Measurements from ENCODE around the gene ABR.
"Not testable (repeated sequence)": the region's sequence is repeated elsewhere in the genome, so short reads cannot be mapped to it uniquely, and the experiment has no call there.

ABR gene

DNA sequence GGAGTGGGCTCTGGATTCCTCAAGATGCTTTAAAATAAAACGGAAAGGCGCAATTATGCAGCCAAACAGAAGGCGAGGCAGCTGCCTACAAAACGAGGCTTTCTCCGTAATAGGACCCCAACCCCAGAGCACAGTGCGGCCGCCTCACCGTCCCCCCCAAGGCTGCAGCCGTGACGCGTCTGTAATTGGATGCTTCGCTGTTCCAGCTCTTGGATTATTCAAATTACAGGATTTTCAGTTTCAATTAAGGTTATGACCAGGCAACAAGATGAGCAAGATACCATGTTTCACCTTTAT lies 37.3 kb upstream of the ABR start:
- Histone ChIP-seq H3K4me1 (ENCODE audit: insufficient read depth, low read length) (no peaks in the 10 kb centered on the region), H3K36me3 (ENCODE audit: insufficient read depth, low read length) (no peaks in the 10 kb centered on the region), H3K27ac (ENCODE audit: low read depth, low read length) (no peak overlapping the region), H3K27me3 (ENCODE audit: control insufficient read depth in 1 of 2, insufficient read depth in 2 of 2, low read length in 2 of 2) (peaks cover 0 to 4% of the 10 kb centered on the region in 2 donors), H3K9me3 (ENCODE audit: low read length) (peaks cover 6% of the 10 kb centered on the region), H3K4me3 (ENCODE audit: low read depth in 1 of 2, low read length in 2 of 2) (no peak overlapping the region), H3K9ac (ENCODE audit: low read length) (no peak overlapping the region)

DNA sequence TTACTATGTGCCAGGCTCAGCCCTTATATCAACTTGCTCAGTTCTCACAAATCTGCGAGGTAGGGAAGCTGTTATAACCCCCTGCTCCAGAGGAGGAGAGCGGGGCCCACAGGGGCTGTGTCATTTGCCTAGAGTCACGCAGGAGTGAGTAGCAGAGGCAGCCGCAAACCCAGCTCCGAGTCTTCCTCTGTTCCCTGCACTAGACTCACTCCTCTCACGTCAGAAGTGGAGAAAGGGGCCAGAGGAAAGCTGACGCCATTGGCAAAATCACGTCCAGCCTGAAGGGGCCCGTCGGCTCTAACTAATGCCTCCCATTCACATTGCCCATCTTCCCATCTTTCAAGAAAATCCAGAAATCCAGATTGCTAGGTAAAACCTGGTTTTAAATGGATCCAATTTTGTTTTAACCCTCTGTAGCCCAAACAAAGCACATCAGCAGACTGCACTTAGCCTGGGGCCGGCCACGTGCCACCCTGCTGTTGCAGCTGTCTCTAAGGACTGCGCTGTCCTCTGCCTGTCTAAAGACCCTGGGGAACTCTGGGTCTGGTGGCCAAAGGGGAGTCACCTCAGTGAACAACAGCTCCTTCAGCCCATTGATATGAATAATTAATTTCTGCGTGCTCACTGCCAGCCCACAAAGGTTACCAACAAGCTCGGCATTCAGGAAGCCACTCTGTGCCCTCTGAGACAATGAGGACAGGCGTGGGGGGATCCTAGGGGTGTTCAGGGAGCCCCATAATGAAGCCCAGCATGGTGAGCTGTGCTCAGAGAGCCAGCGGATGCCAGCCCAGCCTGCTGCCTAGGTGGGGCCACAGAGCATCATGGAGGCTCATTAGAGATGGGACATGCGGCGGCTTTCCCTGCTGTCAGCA lies 36.7 kb upstream of the ABR start:
- H3K4me1 ChIP-seq (ENCODE audit: insufficient read depth, low read length): no peaks in the 10 kb centered on the region

GRCh38 chr17:1212946-1213345 lies 33.2 kb upstream of the ABR start:
- Histone ChIP-seq H3K4me3 (ENCODE audit: low read depth in 1 of 2, low read length in 2 of 2) (no peak overlapping the region), H3K4me1 (ENCODE audit: insufficient read depth, low read length) (no peaks in the 10 kb centered on the region)

More for the DNA sequence above, 36.7 kb upstream of the ABR start:
- peaks cover 6% of the 10 kb centered on the region for H3K9me3 ChIP-seq (ENCODE audit: low read length)
- no peak overlapping the region for H3K4me3 ChIP-seq (ENCODE audit: low read depth in 1 of 2, low read length in 2 of 2)
- no peaks in the 10 kb centered on the region for H3K36me3 ChIP-seq (ENCODE audit: insufficient read depth, low read length)
- no peak overlapping the region for H3K27ac ChIP-seq (ENCODE audit: low read depth, low read length)
- no peak overlapping the region for H3K9ac ChIP-seq (ENCODE audit: low read length)
- H3K27me3 ChIP-seq (ENCODE audit: control insufficient read depth in 1 of 2, insufficient read depth in 2 of 2, low read length in 2 of 2): peaks cover 0 to 4% of the 10 kb centered on the region in 2 donors

GRCh38 chr17:1211287-1211686 lies 31.5 kb upstream of the ABR start:
- Histone ChIP-seq H3K4me1 (ENCODE audit: insufficient read depth, low read length) (no peaks in the 10 kb centered on the region), H3K27me3 (ENCODE audit: control insufficient read depth in 1 of 2, insufficient read depth in 2 of 2, low read length in 2 of 2) (no peaks in the 10 kb centered on the region), H3K9ac (ENCODE audit: low read length) (no peak overlapping the region), H3K27ac (ENCODE audit: low read depth, low read length) (no peak overlapping the region), H3K36me3 (ENCODE audit: insufficient read depth, low read length) (no peaks in the 10 kb centered on the region), H3K4me3 (ENCODE audit: low read depth in 1 of 2, low read length in 2 of 2) (no peak overlapping the region), H3K9me3 (ENCODE audit: low read length) (no peaks in the 10 kb centered on the region)

More at GRCh38 chr17:1212946-1213345, 33.2 kb upstream of the ABR start:
- Histone ChIP-seq H3K27me3 (ENCODE audit: control insufficient read depth in 1 of 2, insufficient read depth in 2 of 2, low read length in 2 of 2) (peaks cover 0 to 4% of the 10 kb centered on the region in 2 donors), H3K9ac (ENCODE audit: low read length) (no peak overlapping the region), H3K36me3 (ENCODE audit: insufficient read depth, low read length) (no peaks in the 10 kb centered on the region), H3K9me3 (ENCODE audit: low read length) (no peaks in the 10 kb centered on the region), H3K27ac (ENCODE audit: low read depth, low read length) (no peak overlapping the region)

DNA sequence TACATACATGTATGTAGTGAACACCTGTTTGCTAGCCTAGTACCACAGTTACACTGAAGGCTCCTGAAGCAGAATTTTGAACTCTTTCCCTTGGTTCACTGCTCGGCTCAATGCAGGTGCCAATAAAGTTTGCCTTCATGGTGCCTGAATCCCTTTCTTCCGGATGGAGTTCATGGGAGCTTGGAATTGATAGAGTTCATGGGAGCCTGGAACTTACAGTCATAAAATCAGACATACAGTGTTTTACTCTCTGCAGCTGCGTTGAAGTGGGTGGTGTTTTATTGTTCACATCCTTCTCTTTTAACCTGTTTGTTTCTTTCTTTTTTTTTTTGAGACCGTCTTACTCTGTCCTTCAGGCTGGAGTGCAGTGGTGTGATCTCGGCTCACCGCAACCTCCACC lies 29.2 kb upstream of the ABR start:
- Histone ChIP-seq H3K4me3 (ENCODE audit: low read depth in 1 of 2, low read length in 2 of 2) (no peak overlapping the region), H3K27ac (ENCODE audit: low read depth, low read length) (no peak overlapping the region), H3K27me3 (ENCODE audit: control insufficient read depth in 1 of 2, insufficient read depth in 2 of 2, low read length in 2 of 2) (no peaks in the 10 kb centered on the region), H3K36me3 (ENCODE audit: insufficient read depth, low read length) (no peaks in the 10 kb centered on the region), H3K4me1 (ENCODE audit: insufficient read depth, low read length) (no peaks in the 10 kb centered on the region), H3K9ac (ENCODE audit: low read length) (no peak overlapping the region), H3K9me3 (ENCODE audit: low read length) (no peaks in the 10 kb centered on the region)

DNA sequence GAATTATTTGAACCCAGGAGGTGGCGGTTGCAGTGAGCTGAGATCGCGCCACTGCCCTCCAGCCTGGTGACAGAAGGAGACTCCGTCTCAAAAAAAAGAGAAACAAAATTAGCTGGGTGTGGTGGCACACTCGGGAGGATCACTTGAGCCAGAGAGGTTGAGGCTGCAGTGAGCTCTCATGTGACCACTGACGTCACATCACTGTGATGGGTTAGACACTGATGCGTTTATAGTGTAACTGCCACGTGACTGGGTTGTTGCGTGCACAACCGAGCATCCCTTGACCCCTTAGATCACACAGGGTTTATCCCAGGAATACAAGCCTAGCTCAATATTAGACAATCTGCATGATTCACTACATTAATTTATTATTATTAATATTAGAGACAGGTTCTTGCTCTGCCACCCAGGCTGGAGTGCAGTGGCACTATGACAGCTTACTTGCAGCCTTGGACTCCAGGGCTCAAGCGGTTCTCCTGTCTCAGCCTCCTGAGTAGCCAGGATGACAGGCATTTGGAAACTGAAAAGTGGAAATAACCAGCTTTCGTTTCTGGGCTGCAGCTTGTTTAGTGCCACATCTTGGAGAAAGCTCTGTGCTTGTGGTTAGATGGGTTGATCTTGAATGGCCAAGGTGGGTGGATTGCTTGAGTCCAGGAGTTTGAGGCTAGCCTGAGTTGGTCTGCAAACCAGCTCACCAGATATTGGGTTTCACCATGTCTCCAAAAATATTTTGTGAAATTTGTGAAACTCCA lies 26.4 kb upstream of the ABR start:
- Histone ChIP-seq H3K27ac (ENCODE audit: low read depth, low read length) (no peak overlapping the region), H3K36me3 (ENCODE audit: insufficient read depth, low read length) (no peaks in the 10 kb centered on the region), H3K9me3 (ENCODE audit: low read length) (no peaks in the 10 kb centered on the region), H3K4me1 (ENCODE audit: insufficient read depth, low read length) (no peaks in the 10 kb centered on the region), H3K27me3 (ENCODE audit: control insufficient read depth in 1 of 2, insufficient read depth in 2 of 2, low read length in 2 of 2) (no peaks in the 10 kb centered on the region), H3K4me3 (ENCODE audit: low read depth in 1 of 2, low read length in 2 of 2) (no peak overlapping the region), H3K9ac (ENCODE audit: low read length) (no peak overlapping the region)

GRCh38 chr17:1203967-1204291 lies 24.1 kb upstream of the ABR start:
- Histone ChIP-seq H3K4me3 (ENCODE audit: low read depth in 1 of 2, low read length in 2 of 2) (peak overlapping the region; percentile 45 to 83), H3K27ac (ENCODE audit: low read depth, low read length) (peak overlapping the region; percentile 34), H3K9ac (ENCODE audit: low read length) (peak overlapping the region; percentile 21), H3K27me3 (ENCODE audit: control insufficient read depth in 1 of 2, insufficient read depth in 2 of 2, low read length in 2 of 2) (no peaks in the 10 kb centered on the region), H3K36me3 (ENCODE audit: insufficient read depth, low read length) (no peaks in the 10 kb centered on the region), H3K4me1 (ENCODE audit: insufficient read depth, low read length) (no peaks in the 10 kb centered on the region), H3K9me3 (ENCODE audit: low read length) (no peaks in the 10 kb centered on the region)

GRCh38 chr17:1203111-1203966 lies 23.6 kb upstream of the ABR start:
- peak overlapping the region; percentile 45 to 83 for H3K4me3 ChIP-seq (ENCODE audit: low read depth in 1 of 2, low read length in 2 of 2)
- no peaks in the 10 kb centered on the region for H3K4me1 ChIP-seq (ENCODE audit: insufficient read depth, low read length)
- peak overlapping the region; percentile 34 for H3K27ac ChIP-seq (ENCODE audit: low read depth, low read length)
- no peaks in the 10 kb centered on the region for H3K36me3 ChIP-seq (ENCODE audit: insufficient read depth, low read length)
- H3K9me3 ChIP-seq (ENCODE audit: low read length): no peaks in the 10 kb centered on the region
- H3K9ac ChIP-seq (ENCODE audit: low read length): peak overlapping the region; percentile 21
- H3K27me3 ChIP-seq (ENCODE audit: control insufficient read depth in 1 of 2, insufficient read depth in 2 of 2, low read length in 2 of 2): no peaks in the 10 kb centered on the region

DNA sequence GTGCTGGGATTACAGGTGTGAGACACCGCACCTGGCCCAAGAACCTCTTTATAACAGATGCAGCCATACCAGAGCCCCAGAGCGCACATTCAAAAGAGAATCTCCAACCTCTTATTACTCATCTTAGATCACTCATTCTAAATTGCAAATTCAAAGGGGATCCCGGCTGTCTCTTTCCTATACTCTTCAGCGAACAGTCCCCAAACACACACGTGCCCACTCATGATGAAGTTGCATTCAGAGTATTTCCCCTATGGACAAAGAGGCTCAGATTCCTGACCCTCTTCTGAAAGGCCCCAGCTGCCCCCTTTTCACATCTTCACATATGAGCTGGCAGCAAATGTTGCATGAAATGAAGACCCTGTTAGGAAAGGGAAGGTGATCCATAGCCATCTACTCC lies 22.5 kb upstream of the ABR start:
- Histone ChIP-seq H3K27me3 (ENCODE audit: control insufficient read depth in 1 of 2, insufficient read depth in 2 of 2, low read length in 2 of 2) (no peaks in the 10 kb centered on the region), H3K4me1 (ENCODE audit: insufficient read depth, low read length) (no peaks in the 10 kb centered on the region), H3K36me3 (ENCODE audit: insufficient read depth, low read length) (no peaks in the 10 kb centered on the region), H3K27ac (ENCODE audit: low read depth, low read length) (no peak overlapping the region), H3K4me3 (ENCODE audit: low read depth in 1 of 2, low read length in 2 of 2) (no peak overlapping the region), H3K9ac (ENCODE audit: low read length) (no peak overlapping the region), H3K9me3 (ENCODE audit: low read length) (no peaks in the 10 kb centered on the region)

- Histone ChIP-seq H3K4me3 (ENCODE audit: low read depth in 1 of 2, low read length in 2 of 2) (no peak overlapping the region), H3K9ac (ENCODE audit: low read length) (no peak overlapping the region), H3K36me3 (ENCODE audit: insufficient read depth, low read length) (no peaks in the 10 kb centered on the region), H3K4me1 (ENCODE audit: insufficient read depth, low read length) (no peaks in the 10 kb centered on the region), H3K27me3 (ENCODE audit: control insufficient read depth in 1 of 2, insufficient read depth in 2 of 2, low read length in 2 of 2) (no peaks in the 10 kb centered on the region), H3K9me3 (ENCODE audit: low read length) (no peaks in the 10 kb centered on the region), H3K27ac (ENCODE audit: low read depth, low read length) (no peak overlapping the region)
These were observed 21.4 kb upstream of the ABR start for GRCh38 chr17:1201132-1201702.

DNA sequence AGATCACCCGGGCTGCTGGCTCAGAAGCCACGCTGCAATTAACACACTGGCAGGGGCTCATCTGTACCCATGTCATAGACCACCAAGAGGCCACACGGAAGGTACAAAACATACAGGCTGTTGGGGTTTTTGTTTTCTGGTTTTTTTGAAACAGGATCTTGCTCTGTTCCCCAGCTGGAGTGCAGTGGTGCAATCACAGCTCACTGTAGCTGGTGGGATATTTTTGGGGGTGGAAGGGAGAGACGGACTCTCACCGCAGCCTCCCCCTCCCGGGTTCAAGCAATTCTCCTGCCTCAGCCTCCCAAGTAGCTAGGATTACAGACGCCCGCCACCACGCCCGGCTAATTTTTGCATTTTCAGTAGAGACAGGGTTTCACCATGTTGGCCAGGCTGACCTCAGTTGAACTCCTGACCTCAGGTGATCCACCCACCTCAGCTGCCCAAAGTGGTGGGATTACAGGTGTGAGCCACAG lies 19.5 kb upstream of the ABR start:
- H3K4me1 ChIP-seq (ENCODE audit: insufficient read depth, low read length); H3K27me3 ChIP-seq (ENCODE audit: control insufficient read depth in 1 of 2, insufficient read depth in 2 of 2, low read length in 2 of 2); H3K4me3 ChIP-seq (ENCODE audit: low read depth in 1 of 2, low read length in 2 of 2); H3K27ac ChIP-seq (ENCODE audit: low read depth, low read length); H3K9ac ChIP-seq (ENCODE audit: low read length); H3K9me3 ChIP-seq (ENCODE audit: low read length); H3K36me3 ChIP-seq (ENCODE audit: insufficient read depth, low read length): not testable (repeated sequence)

All from muscle layer of colon (tissue), 2 donors.